ENCODE measurements around the gene TDG.

DNA sequence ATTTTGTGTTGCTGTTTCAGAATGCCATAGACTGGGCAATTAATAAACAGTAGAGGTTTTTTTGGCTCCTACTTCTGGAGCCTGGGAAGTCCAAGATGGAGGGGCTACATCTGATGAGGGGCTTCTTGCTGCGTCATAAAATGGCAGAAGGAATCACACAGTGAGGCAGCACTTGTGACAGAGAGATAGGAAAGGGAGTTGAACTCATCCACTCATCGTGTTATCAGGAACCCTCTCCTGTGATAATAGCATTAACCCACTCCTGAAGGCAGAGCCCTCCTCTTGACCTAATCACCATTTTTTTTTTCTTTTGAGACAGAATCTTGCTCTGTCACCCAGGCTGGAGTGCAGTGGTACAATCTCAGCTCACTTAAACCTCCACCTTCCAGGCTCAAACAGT lies 9.7 kb downstream of the TDG start:
- TF ChIP-seq, protein P1, sequence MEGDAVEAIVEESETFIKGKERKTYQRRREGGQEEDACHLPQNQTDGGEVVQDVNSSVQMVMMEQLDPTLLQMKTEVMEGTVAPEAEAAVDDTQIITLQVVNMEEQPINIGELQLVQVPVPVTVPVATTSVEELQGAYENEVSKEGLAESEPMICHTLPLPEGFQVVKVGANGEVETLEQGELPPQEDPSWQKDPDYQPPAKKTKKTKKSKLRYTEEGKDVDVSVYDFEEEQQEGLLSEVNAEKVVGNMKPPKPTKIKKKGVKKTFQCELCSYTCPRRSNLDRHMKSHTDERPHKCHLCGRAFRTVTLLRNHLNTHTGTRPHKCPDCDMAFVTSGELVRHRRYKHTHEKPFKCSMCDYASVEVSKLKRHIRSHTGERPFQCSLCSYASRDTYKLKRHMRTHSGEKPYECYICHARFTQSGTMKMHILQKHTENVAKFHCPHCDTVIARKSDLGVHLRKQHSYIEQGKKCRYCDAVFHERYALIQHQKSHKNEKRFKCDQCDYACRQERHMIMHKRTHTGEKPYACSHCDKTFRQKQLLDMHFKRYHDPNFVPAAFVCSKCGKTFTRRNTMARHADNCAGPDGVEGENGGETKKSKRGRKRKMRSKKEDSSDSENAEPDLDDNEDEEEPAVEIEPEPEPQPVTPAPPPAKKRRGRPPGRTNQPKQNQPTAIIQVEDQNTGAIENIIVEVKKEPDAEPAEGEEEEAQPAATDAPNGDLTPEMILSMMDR (IDR thresholded peaks at IDR 0.05; ENCODE audit: low read length) = no peak
- TF ChIP-seq EZH2 (optimal IDR thresholded peaks at IDR 0.05; ENCODE audit: low read depth, low read length) = no peak
